CD14-positive monocyte (primary cell): Measurements from ENCODE around the gene FAHD2A. TPM values are rescaled to one million over a fixed set of nuclear protein-coding genes. Genes with fewer than 3 reads are reported as not detected.
"Not testable (repeated sequence)": the region's sequence is repeated elsewhere in the genome, so short reads cannot be mapped to it uniquely, and the experiment has no call there.

Experiments used
- DNase-seq, 3 donors: peaks; one replicate each; pipeline ENCODE4 v3.0.0-alpha.2; 2011 to 2022
- H2AFZ ChIP-seq: 2 replicates; pipeline ENCODE4 v1.6.0; 2012; ENCODE audit warnings: mild to moderate bottlenecking, low read depth, low read length, inconsistent platforms; ENCODE audit not compliant: insufficient read depth, poor library complexity, severe bottlenecking
- H3K27ac ChIP-seq, 2 donors: 1 replicate in 1 of 2; 2 replicates in 1 of 2; pipeline ENCODE4 v1.5.1; 2012 to 2013; ENCODE audit warnings: low read length in 2 of 2, control low read depth in 1 of 2, inconsistent platforms in 1 of 2, low read depth in 1 of 2, mild to moderate bottlenecking in 1 of 2
- H3K27me3 ChIP-seq, 2 donors: one replicate each; pipeline versions ENCODE4 v1.6.0 to v1.6.1; 2011 to 2013; ENCODE audit warnings: low read length in 2 of 2; ENCODE audit not compliant: control insufficient read depth in 2 of 2, insufficient read depth in 2 of 2
- H3K36me3 ChIP-seq, 2 donors: replicated peaks in 1 of 2; 1 replicate in 1 of 2; 2 replicates in 1 of 2; pipeline versions ENCODE4 v1.5.1 to v1.6.1; 2012 to 2013; ENCODE audit warnings: low read length in 2 of 2, control low read depth in 1 of 2, inconsistent platforms in 1 of 2, mild to moderate bottlenecking in 1 of 2; ENCODE audit not compliant: insufficient read depth in 2 of 2, control insufficient read depth in 1 of 2
- H3K4me1 ChIP-seq, 2 donors: 1 replicate in 1 of 2; 2 replicates in 1 of 2; pipeline versions ENCODE4 v1.5.1 to v1.6.1; 2012 to 2013; ENCODE audit warnings: low read length in 2 of 2, control low read depth in 1 of 2, inconsistent platforms in 1 of 2, mild to moderate bottlenecking in 1 of 2, moderate library complexity in 1 of 2; ENCODE audit not compliant: insufficient read depth in 2 of 2, control insufficient read depth in 1 of 2
- H3K4me2 ChIP-seq: replicated peaks from 2 replicates; pipeline ENCODE3; 2012; ENCODE audit warnings: low read length, moderate library complexity, mild to moderate bottlenecking; ENCODE audit not compliant: poor library complexity, severe bottlenecking; ENCODE audit errors: extremely low read depth
- H3K4me3 ChIP-seq, 3 experiments: fragments of 200-600 bp in 1 of 3; sonication (generic) in 1 of 3; replicated peaks in 1 of 3; 1 replicate in 2 of 3; 2 replicates in 1 of 3; pipeline ENCODE4 v1.5.1; 2011 to 2013; ENCODE audit warnings: low read length in 3 of 3, mild to moderate bottlenecking in 3 of 3, control low read depth in 2 of 3, low read depth in 2 of 3, inconsistent platforms in 1 of 3, moderate library complexity in 1 of 3
- H3K79me2 ChIP-seq: 2 replicates; pipeline ENCODE4 v1.6.0; 2012; ENCODE audit warnings: mild to moderate bottlenecking, control low read depth, inconsistent platforms, low read length, moderate library complexity; ENCODE audit not compliant: insufficient read depth
- H3K9ac ChIP-seq: 2 replicates; pipeline ENCODE4 v1.6.0; 2017; ENCODE audit warnings: low read length, mild to moderate bottlenecking; ENCODE audit not compliant: insufficient read depth, poor library complexity, severe bottlenecking
- H3K9me3 ChIP-seq, 2 donors: replicated peaks in 1 of 2; 1 replicate in 1 of 2; 2 replicates in 1 of 2; pipeline versions ENCODE4 v1.5.1 to v1.6.1; 2012 to 2013; ENCODE audit warnings: low read length in 2 of 2, control low read depth in 1 of 2; ENCODE audit not compliant: control insufficient read depth in 1 of 2, insufficient read depth in 1 of 2
- H4K20me1 ChIP-seq: 2 replicates; pipeline ENCODE4 v1.6.0; 2012; ENCODE audit warnings: mild to moderate bottlenecking, low read length, control low read depth, moderate library complexity; ENCODE audit not compliant: insufficient read depth
- H3K27ac Mint-ChIP-seq, 7 donors: one replicate each; pipeline ENCODE4 v1.8.0; 2020; ENCODE audit warnings: mild to moderate bottlenecking in 7 of 7, mixed read lengths in 7 of 7, moderate library complexity in 6 of 7, inconsistent platforms in 2 of 7
- H3K27me3 Mint-ChIP-seq, 3 donors: one replicate each; pipeline ENCODE4 v1.8.0; 2021 to 2022; ENCODE audit warnings: low read depth in 3 of 3, mild to moderate bottlenecking in 3 of 3, mixed read lengths in 3 of 3, moderate library complexity in 3 of 3, inconsistent platforms in 1 of 3
- H3K36me3 Mint-ChIP-seq, 2 donors: one replicate each; pipeline ENCODE4 v1.8.0; 2020; ENCODE audit warnings: mixed read lengths in 2 of 2, inconsistent platforms in 1 of 2, mild to moderate bottlenecking in 1 of 2
- H3K4me1 Mint-ChIP-seq: one replicate; pipeline ENCODE4 v1.8.0; 2020; ENCODE audit warnings: mild to moderate bottlenecking, mixed read lengths
- H3K4me3 Mint-ChIP-seq, 2 donors: one replicate each; pipeline ENCODE4 v1.8.0; 2020; ENCODE audit warnings: mild to moderate bottlenecking in 2 of 2, mixed read lengths in 2 of 2, moderate library complexity in 1 of 2
- H3K9me3 Mint-ChIP-seq, 7 donors: one replicate each; pipeline ENCODE4 v1.8.0; 2020 to 2022; ENCODE audit warnings: mixed read lengths in 7 of 7, mild to moderate bottlenecking in 6 of 7, moderate library complexity in 6 of 7, inconsistent platforms in 2 of 7
- CTCF ChIP-seq: fragments of 200-600 bp; IDR thresholded peaks from one replicate; pipeline ENCODE4 v1.8.0; 2022; ENCODE audit warnings: antibody characterized with exemption, mild to moderate bottlenecking
- WGBS: methylation state at CpG from one replicate; pipeline ENCODE4 v1.1.5; 2013; ENCODE audit warnings: missing lambda C conversion rate; ENCODE audit not compliant: insufficient coverage; 5-methylcytosine and 5-hydroxymethylcytosine counted together
- intact Hi-C, 2 donors: fragments of 100-400 bp; cut with micrococcal nuclease; formaldehyde crosslinking; loops; one replicate each; pipeline versions ENCODE4 v1.15.0 to v1.15.1; 2023
- polyA plus RNA-seq, 3 donors: library from polyadenylated mRNA; depleted of rRNA in 1 of 3; unstranded in 2 of 3; stranded (reverse) in 1 of 3; fragments of 300-500 nt in 2 of 3; fragments of >200 nt in 1 of 3; fragmentation: Illumina TruSeq in 2 of 3; gene quantifications; 1 replicate in 2 of 3; 2 replicates in 1 of 3; pipeline ENCODE4 v1.2.3, GENCODE V29; 2012 to 2021

FAHD2A gene
- polyA plus RNA-seq, 3 donors: 9.7 to 17.1 (median 10.5) TPM

- Histone ChIP-seq H3K27me3 (no peaks in the 10 kb centered on the region), H3K4me1 (no peaks in the 10 kb centered on the region), H3K9ac (no peak overlapping the region), H2AFZ (no peak overlapping the region), H3K79me2 (no peaks in the 10 kb centered on the region), H3K9me3 (no peaks in the 10 kb centered on the region), H3K4me3 (no peak overlapping the region), H3K27ac (no peak overlapping the region), H3K4me2 (no peak overlapping the region), H4K20me1 (no peaks in the 10 kb centered on the region), H3K36me3 (no peaks in the 10 kb centered on the region)
- intact Hi-C loops: no loop called here
- Mint-ChIP-seq H3K4me1 (no peaks in the 10 kb centered on the region), H3K36me3 (no peaks in the 10 kb centered on the region), H3K27me3 (peaks cover 0 to 5% (median 4%) of the 10 kb centered on the region in 3 donors), H3K27ac (no peak overlapping the region), H3K4me3 (no peak overlapping the region), H3K9me3 (peaks cover 0 to 2% (median 0%) of the 10 kb centered on the region in 7 donors)
- no peak for DNase-seq
- 94% methylated on average over 15 of the region's 17 CpGs for WGBS
- TF ChIP-seq CTCF: no peak
Measured at GRCh38 chr2:95377216-95378123, 25.0 kb upstream of the FAHD2A start.

DNA sequence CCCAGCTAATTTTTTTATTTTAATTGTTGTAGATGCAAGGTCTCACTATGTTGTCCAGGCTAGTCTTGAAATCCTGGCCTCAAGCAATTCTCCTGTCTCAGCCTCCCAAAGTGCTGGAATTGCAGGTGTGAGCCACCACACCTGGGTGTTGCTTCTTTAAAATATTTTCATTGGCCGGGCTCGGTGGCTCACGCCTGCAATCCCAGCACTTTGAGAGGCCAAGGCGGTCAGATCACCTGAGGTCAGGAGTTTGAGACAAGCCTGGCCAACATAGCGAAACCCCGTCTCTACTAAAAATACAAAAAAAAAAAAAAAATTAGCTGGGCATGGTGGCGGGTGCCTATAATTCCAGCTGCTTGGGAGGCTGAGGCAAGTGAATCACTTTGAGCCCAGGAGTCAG lies 24.2 kb upstream of the FAHD2A start:
- H3K9me3 Mint-ChIP-seq: not testable (repeated sequence)
- WGBS: 100% methylated on average over 3 of the region's 7 CpGs

More for the DNA sequence above, 24.2 kb upstream of the FAHD2A start:
- H3K27me3 ChIP-seq, H3K79me2 ChIP-seq, H3K27me3 Mint-ChIP-seq, H3K36me3 ChIP-seq, H3K27ac ChIP-seq, H3K9me3 ChIP-seq, H3K27ac Mint-ChIP-seq, H3K36me3 Mint-ChIP-seq, H3K4me2 ChIP-seq, DNase-seq, H3K4me1 Mint-ChIP-seq, H3K4me1 ChIP-seq, H2AFZ ChIP-seq, H3K4me3 ChIP-seq, H4K20me1 ChIP-seq, intact Hi-C loops, H3K9ac ChIP-seq, H3K4me3 Mint-ChIP-seq: not testable (repeated sequence)
